GM12892 (cell line): ENCODE data around the gene GRIA4.

Experiments
- POLR2A ChIP-seq: IDR thresholded peaks from 2 replicates; pipeline ENCODE4 v1.6.1; 2011; ENCODE audit warnings: low read depth, low read length, control low read depth
- POLR2AphosphoS5 ChIP-seq: IDR thresholded peaks from 2 replicates; pipeline ENCODE4 v1.6.1; 2011; ENCODE audit warnings: low read depth, low read length, control low read depth
- TAF1 ChIP-seq: IDR thresholded peaks from 2 replicates; pipeline ENCODE4 v1.6.1; 2011; ENCODE audit warnings: low read depth, mild to moderate bottlenecking, control low read depth, low read length, borderline replicate concordance

- TF ChIP-seq POLR2A: no peak
- TF ChIP-seq POLR2AphosphoS5: no peak
- no peak for TF ChIP-seq TAF1
These were observed 63.2 kb downstream of the GRIA4 start for GRCh38 chr11:105673089-105673488.
